Measurements from ENCODE around the gene ZNF502. TPM values are rescaled to one million over a fixed set of nuclear protein-coding genes. Genes with fewer than 3 reads are reported as not detected.

ZNF502 gene
- 4.1 and 4.2 TPM in 2 replicates for total RNA-seq
- polyA plus RNA-seq: 0.86 and 1.0 TPM in 2 replicates
- 1.5 and 1.9 TPM in 2 replicates for polyA plus RNA-seq (2011; cell fraction: cytosol; rRNA removed)
- 5.2 and 5.3 TPM in 2 replicates for polyA plus RNA-seq (2011; cell fraction: nucleus; rRNA removed)
- 2.2 TPM in 2 replicates for polyA plus RNA-seq (2012)
- polyA minus RNA-seq: 2.2 and 3.4 TPM in 2 replicates
- not detected for polyA minus RNA-seq (2011; cell fraction: cytosol; rRNA and poly(A)+ RNA removed)
- polyA minus RNA-seq (2011; cell fraction: nucleus; rRNA and poly(A)+ RNA removed): 2.9 and 5.6 TPM in 2 replicates
- percentile 73 among the genes with signal in this experiment for Bru-seq, nascent RNA
- BruChase-seq, experiment 1, labeled RNA remaining after a 6-hour chase: percentile 57 among the genes with signal in this experiment
- percentile 67 among the genes with signal in this experiment for BruChase-seq, experiment 2, labeled RNA remaining after a 2-hour chase
- long read RNA-seq, partial matches to known transcripts: 0 of 2 reads
- long read RNA-seq, other reads (novel, unspliced or antisense): 0 of 2 reads

GRCh38 chr3:44712455-44713075, at the start of gene ZNF502:
TSS of gene ZNF502 (plus strand) at chr3:44712660. CDS start at chr3:44720262, 7,602 bp downstream.
- ChIA-PET CTCF (interaction anchor here (0.6 to 3.4 kb wide), 6 partner anchors 9 to 201 kb away, joined by 3 to 29 read pairs (median 6); partner anchors contain the start of genes KIAA1143, KIF15, ZNF197 and ZNF501), POLR2A (interaction anchor here (0.6 to 2.3 kb wide), 3 partner anchors 17 to 64 kb away, joined by 3 to 11 read pairs (median 3); partner anchors contain the start of genes KIAA1143, KIF15, ZNF35 and ZNF501)
- H4K20me1 ChIP-seq (replicated peaks; ENCODE audit: control insufficient read depth, extremely low read depth, insufficient read depth, low read length): no peaks in the 10 kb centered on the region
- peaks cover 2% of the 10 kb centered on the region for H3K9me3 ChIP-seq (replicated peaks; ENCODE audit: control insufficient read depth, insufficient read depth, low read length)
- H2AFZ ChIP-seq (ENCODE audit: low read depth, low read length): peak within 1 kb of the TSS; percentile 88
- H3K4me2 ChIP-seq (ENCODE audit: insufficient read depth, low read length): peak within 1 kb of the TSS; percentile 53
- peak within 1 kb of the TSS; percentile 58 for H3K27ac ChIP-seq (ENCODE audit: insufficient read depth, low read depth, low read length)
- no peaks in the 10 kb centered on the region for H3K9me1 ChIP-seq (replicated peaks; ENCODE audit: control insufficient read depth, extremely low read depth, insufficient read depth, low read length)
- TSS peak; percentile 49 for BruUV-seq (replicated peaks)
- DNase-seq (ENCODE audit: low read depth, low spot score) (peak; percentile 85), FAIRE-seq (peak; percentile 93)
- peak within 1 kb of the TSS; percentile 76 to 98 (median 86) for H3K4me3 ChIP-seq (replicated peaks in 1 of 3; ENCODE audit: insufficient read depth in 1 of 3, low read depth in 1 of 3, low read length in 3 of 3)
- no peaks in the 10 kb centered on the region for H3K27me3 ChIP-seq (ENCODE audit: control insufficient read depth in 2 of 2, insufficient read depth in 2 of 2, low read length in 2 of 2)
- H3K79me2 ChIP-seq (ENCODE audit: control insufficient read depth, insufficient read depth, low read length): peaks cover 2% of the 10 kb centered on the region
- intact Hi-C loops (cut with micrococcal nuclease) (loop anchor here (1.0 kb wide), 6 partner anchors 17 to 389 kb away; partner anchors contain the start of genes KIAA1143, KIF15, ZNF197 and ZNF35), dilution Hi-C loops (cut with MboI; ENCODE audit: extremely low pct_ligation_motif_present, low sequenced_read_pairs) (no loop called here)
- TF ChIP-seq MYC (IDR thresholded peaks at IDR 0.05; ENCODE audit: low read depth, low read length) (no peak), MAX (IDR thresholded peaks at IDR 0.05; ENCODE audit: insufficient read depth, insufficient read length) (no peak), CTCF (IDR thresholded peaks at IDR 0.05; ENCODE audit: extremely low read depth in 1 of 2, insufficient read depth in 1 of 2, low read depth in 1 of 2, low read length in 2 of 2) (peak; percentile 35 to 43), FOS (IDR thresholded peaks at IDR 0.05; ENCODE audit: borderline replicate concordance, insufficient read depth, low read length) (no peak), EZH2 (IDR thresholded peaks at IDR 0.05; ENCODE audit: borderline replicate concordance, low read depth, low read length, severe bottlenecking) (no peak), POLR2A (IDR thresholded peaks at IDR 0.05; ENCODE audit: low read depth, low read length) (no peak), GATA2 (IDR thresholded peaks at IDR 0.05; ENCODE audit: insufficient read depth, insufficient read length, low read depth, low read length) (no peak), POLR2AphosphoS5 (IDR thresholded peaks at IDR 0.05; ENCODE audit: insufficient read depth, low read depth, low read length) (peak; percentile 55), JUN (IDR thresholded peaks at IDR 0.05; ENCODE audit: borderline replicate concordance, insufficient read depth, insufficient read length, low read depth) (no peak)
- H3K36me3 ChIP-seq (ENCODE audit: control insufficient read depth in 2 of 2, extremely low read depth in 1 of 2, insufficient read depth in 2 of 2, low read length in 2 of 2): no peaks in the 10 kb centered on the region
- H3K9ac ChIP-seq (replicated peaks; ENCODE audit: extremely low read depth, insufficient read depth, low read length): peak within 1 kb of the TSS; percentile 54
- no peaks in the 10 kb centered on the region for H3K4me1 ChIP-seq (ENCODE audit: control insufficient read depth, extremely low read depth, insufficient read depth, low read length)

Measured in endothelial cell of umbilical vein (primary cell).